ENCODE measurements around the gene ALOXE3.

Gene ALOXE3

GRCh38 chr17:8153957-8154607 lies 35.8 kb upstream of the ALOXE3 start:
- peak; percentile 92 for DNase-seq (ENCODE audit: low read depth)

- DNase-seq (ENCODE audit: low read depth): no peak
Measured at GRCh38 chr17:8153525-8153956, 35.2 kb upstream of the ALOXE3 start.

GRCh38 chr17:8153031-8153451 lies 34.7 kb upstream of the ALOXE3 start:
- DNase-seq (ENCODE audit: low read depth): no peak

- DNase-seq (ENCODE audit: low read depth): peak; percentile 78
Measured at GRCh38 chr17:8152112-8152775, 33.9 kb upstream of the ALOXE3 start, which contains the start of gene PER1. Gene PER1 (minus strand): TSS chr17:8152404. CDS start chr17:8150706, 1,698 bp downstream.

- DNase-seq (ENCODE audit: low read depth): no peak
Measured at GRCh38 chr17:8151641-8152111, 33.4 kb upstream of the ALOXE3 start.

GRCh38 chr17:8151120-8151640 lies 32.9 kb upstream of the ALOXE3 start:
- peak; percentile 86 for DNase-seq (ENCODE audit: low read depth)

- no peak for DNase-seq (ENCODE audit: low read depth)
Measured at GRCh38 chr17:8150194-8151119, 32.1 kb upstream of the ALOXE3 start.

- DNase-seq (ENCODE audit: low read depth): no peak
Measured at GRCh38 chr17:8149419-8150193, 31.3 kb upstream of the ALOXE3 start.

GRCh38 chr17:8148560-8148959 lies 30.2 kb upstream of the ALOXE3 start:
- DNase-seq (ENCODE audit: low read depth): no peak

- no peak for DNase-seq (ENCODE audit: low read depth)
Measured at GRCh38 chr17:8147805-8148404, 29.6 kb upstream of the ALOXE3 start.

GRCh38 chr17:8147141-8147804 lies 29.0 kb upstream of the ALOXE3 start:
- DNase-seq (ENCODE audit: low read depth): no peak

- DNase-seq (ENCODE audit: low read depth): no peak
Measured at GRCh38 chr17:8146381-8147140, 28.2 kb upstream of the ALOXE3 start.

GRCh38 chr17:8145811-8146210 lies 27.5 kb upstream of the ALOXE3 start:
- DNase-seq (ENCODE audit: low read depth): no peak

GRCh38 chr17:8144401-8145231 lies 26.3 kb upstream of the ALOXE3 start:
- no peak for DNase-seq (ENCODE audit: low read depth)

- no peak for DNase-seq (ENCODE audit: low read depth)
Measured at GRCh38 chr17:8143581-8144400, 25.5 kb upstream of the ALOXE3 start.

- DNase-seq (ENCODE audit: low read depth): no peak
Measured at GRCh38 chr17:8142887-8143580, 24.7 kb upstream of the ALOXE3 start.

Data from T follicular helper cell (primary cell).